HG03280 (cell line): Measurements from ENCODE around the gene DPEP2.
"Not testable (repeated sequence)": the region's sequence is repeated elsewhere in the genome, so short reads cannot be mapped to it uniquely, and the experiment has no call there.

ENCODE experiments used
- ATAC-seq: cut with Tn5 transposase; IDR thresholded peaks from one replicate; pipeline ENCODE4 v1.9.1; 2021; ENCODE audit warnings: mild to moderate bottlenecking, moderate library complexity; ENCODE audit not compliant: unreplicated experiment

The DPEP2 gene

GRCh38 chr16:68009157-68009735, 10.0 kb upstream of the DPEP2 start:
- ATAC-seq = no peak

GRCh38 chr16:68005786-68006286, 6.6 kb upstream of the DPEP2 start:
- ATAC-seq = no peak

- no peak for ATAC-seq
Measured at GRCh38 chr16:68005211-68005610, 5.9 kb upstream of the DPEP2 start.

- ATAC-seq = no peak
Measured at GRCh38 chr16:68003031-68003430, 3.7 kb upstream of the DPEP2 start.

- ATAC-seq = no peak
Measured at GRCh38 chr16:68000450-68000849, 1.2 kb upstream of the DPEP2 start.

- ATAC-seq = no peak
Measured at GRCh38 chr16:67999985-68000384, 701 bp upstream of the DPEP2 start.

- ATAC-seq = not testable (repeated sequence)
Measured at GRCh38 chr16:67998231-67998778, 979 bp downstream of the DPEP2 start.

GRCh38 chr16:67996666-67997065, 2.6 kb downstream of the DPEP2 start:
- ATAC-seq = no peak

- ATAC-seq = no peak
Measured at GRCh38 chr16:67995423-67995822, 3.9 kb downstream of the DPEP2 start.

GRCh38 chr16:67994040-67994408, 5.3 kb downstream of the DPEP2 start:
- not testable (repeated sequence) for ATAC-seq

GRCh38 chr16:67993207-67994039, 5.9 kb downstream of the DPEP2 start:
- peak; percentile 80 for ATAC-seq

- ATAC-seq = peak; percentile 3
Measured at GRCh38 chr16:67992661-67993206, 6.5 kb downstream of the DPEP2 start.

GRCh38 chr16:67990018-67990386, 9.3 kb downstream of the DPEP2 start:
- ATAC-seq = no peak

- ATAC-seq = no peak
Measured at GRCh38 chr16:67989322-67990017, 9.8 kb downstream of the DPEP2 start.

GRCh38 chr16:67988675-67989074, 10.6 kb downstream of the DPEP2 start:
- ATAC-seq = no peak

- no peak for ATAC-seq
Measured at GRCh38 chr16:67987460-67988160, 11.7 kb downstream of the DPEP2 start.

- no peak for ATAC-seq
Measured at GRCh38 chr16:67986949-67987348, 12.3 kb downstream of the DPEP2 start.

GRCh38 chr16:67982011-67982696, 17.1 kb downstream of the DPEP2 start:
- ATAC-seq = no peak

GRCh38 chr16:67979955-67980678, 19.2 kb downstream of the DPEP2 start, which contains the start of gene DPEP3:
Gene DPEP3, minus strand, starts transcription at chr16:67980499. Its CDS starts 119 bp downstream, at chr16:67980380.
- no peak for ATAC-seq
